GM21515 (cell line): ENCODE results near the gene IFI27L1.
"Not testable (repeated sequence)": the region's sequence is repeated elsewhere in the genome, so short reads cannot be mapped to it uniquely, and the experiment has no call there.

Source experiments
- ATAC-seq: cut with Tn5 transposase; IDR thresholded peaks from one replicate; pipeline ENCODE4 v1.9.1; 2021; ENCODE audit not compliant: unreplicated experiment

The IFI27L1 gene

DNA sequence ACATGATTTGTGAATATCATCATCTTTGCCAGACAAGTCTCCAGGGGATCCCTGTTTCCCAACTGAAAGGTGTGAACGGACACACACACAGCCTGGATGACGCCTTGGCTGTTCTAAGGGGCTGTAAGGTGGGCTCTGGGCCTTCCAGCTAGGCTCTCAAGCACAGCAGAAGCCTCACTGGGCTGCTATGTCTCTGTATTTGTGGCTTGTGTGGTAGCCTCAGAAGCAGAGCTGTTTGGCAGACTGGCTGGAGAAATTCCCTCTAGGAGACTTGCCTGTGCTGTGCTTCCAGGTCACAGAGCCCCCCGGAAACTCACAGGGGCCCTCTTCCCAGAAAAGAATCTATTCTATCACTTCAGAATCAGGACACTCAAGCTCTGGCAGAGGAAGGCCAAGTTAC lies 33.5 kb upstream of the IFI27L1 start:
- ATAC-seq: no peak

GRCh38 chr14:94048691-94049624 lies 32.2 kb upstream of the IFI27L1 start:
- no peak for ATAC-seq

- no peak for ATAC-seq
Measured at GRCh38 chr14:94049625-94050023, 31.5 kb upstream of the IFI27L1 start.

- no peak for ATAC-seq
Measured at GRCh38 chr14:94050231-94050880, 30.8 kb upstream of the IFI27L1 start.

DNA sequence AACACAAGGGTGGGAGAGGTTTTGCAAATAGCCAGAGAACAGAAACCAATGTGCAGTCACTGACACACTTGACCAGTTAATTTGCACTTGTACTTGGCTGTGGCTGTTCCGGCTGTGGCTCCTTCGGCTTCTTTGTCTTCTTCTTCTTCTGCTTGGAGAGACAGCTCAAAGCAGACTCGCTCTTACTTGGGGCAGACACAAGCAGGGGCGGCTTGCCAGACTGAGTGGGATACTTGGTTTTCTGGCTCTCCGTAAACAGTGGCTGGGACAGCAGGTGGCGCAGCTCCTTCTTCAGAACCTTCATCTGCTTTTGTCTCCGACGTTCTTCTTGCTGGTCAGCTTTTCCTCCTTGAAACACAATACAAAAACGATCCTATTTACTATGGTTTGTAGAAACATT lies 30.0 kb upstream of the IFI27L1 start:
- no peak for ATAC-seq

- no peak for ATAC-seq
Measured at GRCh38 chr14:94051779-94052178, 29.3 kb upstream of the IFI27L1 start.

DNA sequence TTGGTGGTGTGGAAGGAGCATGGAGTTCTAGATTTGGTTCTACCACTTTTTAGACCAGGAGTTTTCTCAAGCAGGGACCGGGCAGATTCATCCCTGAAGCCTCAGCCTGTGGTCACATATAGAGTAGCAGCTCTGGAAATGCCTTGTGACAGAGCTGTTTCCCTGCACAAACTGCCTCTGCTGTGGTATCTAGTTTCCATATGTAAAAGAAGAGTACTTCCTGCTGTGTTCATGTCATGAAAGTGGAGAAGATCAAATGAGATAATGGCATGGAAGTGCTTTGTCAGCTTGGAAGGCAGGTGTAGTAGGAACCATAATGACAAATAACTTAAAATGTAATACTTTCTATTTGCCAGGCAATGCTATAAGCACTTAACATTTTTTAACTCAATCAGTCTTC lies 28.9 kb upstream of the IFI27L1 start:
- no peak for ATAC-seq

DNA sequence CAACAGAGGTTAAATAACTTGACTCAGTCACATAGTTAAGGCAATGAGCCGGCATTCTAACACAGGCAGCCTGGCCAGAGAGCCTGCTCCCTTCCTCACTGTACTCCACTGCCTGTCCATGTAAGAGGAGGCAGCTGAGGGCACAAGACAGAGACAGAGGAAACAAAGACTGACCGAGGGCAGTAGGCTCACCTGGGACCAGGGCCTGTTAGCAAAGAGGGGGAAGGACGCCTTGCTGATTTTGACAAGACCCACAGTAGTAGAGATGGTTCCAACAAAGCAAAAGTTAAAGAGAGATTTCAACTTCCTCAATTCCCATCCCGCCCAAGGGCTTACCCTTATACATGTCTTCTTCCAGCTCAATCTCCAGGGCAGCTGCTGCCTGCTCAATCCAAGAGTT lies 28.4 kb upstream of the IFI27L1 start:
- no peak for ATAC-seq

DNA sequence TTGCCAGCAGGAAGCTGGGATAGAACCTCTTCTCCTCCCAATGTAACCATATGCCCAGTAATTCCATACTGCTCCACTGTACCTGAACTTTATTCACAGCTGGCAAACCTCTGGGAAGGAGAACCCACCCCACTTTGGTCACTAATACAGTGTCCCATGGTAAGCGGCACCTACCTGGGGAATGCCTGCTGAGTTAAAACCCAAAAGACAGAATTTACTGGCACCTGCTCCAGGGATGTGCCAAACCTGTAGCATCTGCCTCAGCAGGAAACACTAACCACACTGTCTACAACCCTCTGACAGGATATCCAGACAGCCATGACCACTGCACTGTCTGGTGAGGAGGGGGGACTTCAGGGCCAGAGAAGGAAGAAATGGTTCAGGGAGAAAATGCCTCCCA lies 26.7 kb upstream of the IFI27L1 start:
- no peak for ATAC-seq

DNA sequence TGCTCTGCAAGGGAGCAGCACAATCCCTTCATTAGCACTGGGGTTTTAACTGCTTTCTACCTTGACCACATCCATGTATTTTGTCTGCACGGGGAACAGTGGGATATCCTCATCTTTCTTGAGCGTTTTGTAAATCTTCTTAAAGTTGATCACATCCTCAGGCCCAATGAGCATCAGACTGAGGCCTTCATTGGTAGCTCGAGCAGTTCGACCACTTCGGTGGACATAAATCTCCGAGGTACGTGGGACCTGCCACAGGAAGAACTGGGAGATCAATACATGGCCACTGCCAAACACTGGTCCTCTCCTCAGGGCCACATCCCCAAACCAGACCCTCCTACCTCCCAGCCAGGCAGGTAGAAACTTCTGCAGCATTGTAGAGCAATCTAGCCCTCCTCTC lies 26.2 kb upstream of the IFI27L1 start:
- no peak for ATAC-seq

- peak; percentile 88 for ATAC-seq
Measured at GRCh38 chr14:94056579-94057308, 24.4 kb upstream of the IFI27L1 start.

DNA sequence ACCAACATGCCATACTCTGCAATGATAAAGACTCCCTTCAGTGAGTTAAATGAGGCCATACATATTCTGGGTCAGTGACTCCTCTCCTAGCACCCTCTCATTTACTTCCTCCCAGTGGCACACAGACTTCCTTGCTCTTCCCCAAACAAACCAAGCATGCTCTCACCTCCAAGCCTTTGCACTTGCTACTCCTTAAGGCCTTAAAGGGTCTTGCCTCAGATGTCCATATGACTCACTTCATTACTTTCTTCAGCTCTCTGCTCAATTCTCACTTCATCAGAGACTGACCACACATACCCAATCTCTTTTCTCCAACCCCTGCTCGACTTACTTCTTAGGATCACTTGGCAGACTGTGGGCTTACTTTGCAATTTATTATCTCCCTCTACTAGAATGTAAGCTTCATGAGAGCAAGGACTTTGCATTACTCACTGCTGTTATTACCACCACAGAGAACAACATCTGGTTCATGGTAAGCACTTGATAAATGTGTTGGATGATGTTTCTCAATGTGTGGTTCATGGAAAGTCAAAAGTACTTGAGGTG lies 22.9 kb upstream of the IFI27L1 start:
- ATAC-seq: no peak

- ATAC-seq: no peak
Measured at GRCh38 chr14:94058674-94059138, 22.4 kb upstream of the IFI27L1 start.

- ATAC-seq: no peak
Measured at GRCh38 chr14:94059998-94060397, 21.1 kb upstream of the IFI27L1 start.

GRCh38 chr14:94062344-94062940 lies 18.7 kb upstream of the IFI27L1 start:
- ATAC-seq: no peak

GRCh38 chr14:94066089-94066676 lies 14.9 kb upstream of the IFI27L1 start:
- no peak for ATAC-seq

DNA sequence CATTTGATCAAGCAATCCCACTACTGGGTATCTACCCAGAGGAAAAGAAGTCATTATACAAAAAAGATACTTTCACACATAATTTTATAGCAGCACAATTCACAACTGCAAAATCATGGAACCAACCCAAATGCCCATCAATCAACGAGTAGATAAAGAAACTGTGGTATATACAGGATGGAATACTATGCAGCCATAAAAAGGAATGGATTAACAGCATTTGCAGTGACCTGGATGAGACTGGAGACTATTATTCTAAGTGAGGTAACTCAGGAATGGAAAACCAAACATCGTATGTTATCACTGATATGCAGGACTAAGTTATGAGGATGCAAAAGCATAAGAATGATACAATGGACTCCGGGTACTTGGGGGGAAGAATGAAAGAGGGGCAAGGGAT lies 9.0 kb upstream of the IFI27L1 start:
- not testable (repeated sequence) for ATAC-seq

DNA sequence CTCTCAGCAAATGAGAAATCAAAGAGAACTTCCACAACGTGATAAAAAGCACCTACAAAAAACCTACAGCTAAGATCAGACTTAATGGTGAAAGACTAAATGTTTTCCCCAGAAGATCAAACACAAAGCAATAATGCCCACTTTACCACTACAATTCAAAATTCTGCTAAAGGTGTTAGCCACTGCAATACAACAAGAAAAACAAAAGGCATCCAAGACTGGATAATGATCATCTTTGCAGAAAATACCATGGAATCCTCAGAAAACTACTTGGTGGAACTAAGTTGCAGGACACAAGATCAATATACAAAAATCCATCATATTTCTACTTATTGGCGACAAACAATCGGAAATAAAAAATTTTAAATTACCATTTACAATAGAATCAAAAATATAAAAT lies 6.6 kb upstream of the IFI27L1 start:
- no peak for ATAC-seq

GRCh38 chr14:94075008-94075407 lies 6.1 kb upstream of the IFI27L1 start:
- no peak for ATAC-seq

- no peak for ATAC-seq
Measured at GRCh38 chr14:94077111-94077821, 3.8 kb upstream of the IFI27L1 start.
